GM12892 (cell line): ENCODE data around the gene IL5.

ENCODE experiments used
- POLR2A ChIP-seq: IDR thresholded peaks from 2 replicates; pipeline ENCODE4 v1.6.1; 2011; ENCODE audit warnings: low read depth, low read length, control low read depth
- POLR2AphosphoS5 ChIP-seq: IDR thresholded peaks from 2 replicates; pipeline ENCODE4 v1.6.1; 2011; ENCODE audit warnings: low read depth, low read length, control low read depth
- TAF1 ChIP-seq: IDR thresholded peaks from 2 replicates; pipeline ENCODE4 v1.6.1; 2011; ENCODE audit warnings: low read depth, mild to moderate bottlenecking, control low read depth, low read length, borderline replicate concordance

DNA sequence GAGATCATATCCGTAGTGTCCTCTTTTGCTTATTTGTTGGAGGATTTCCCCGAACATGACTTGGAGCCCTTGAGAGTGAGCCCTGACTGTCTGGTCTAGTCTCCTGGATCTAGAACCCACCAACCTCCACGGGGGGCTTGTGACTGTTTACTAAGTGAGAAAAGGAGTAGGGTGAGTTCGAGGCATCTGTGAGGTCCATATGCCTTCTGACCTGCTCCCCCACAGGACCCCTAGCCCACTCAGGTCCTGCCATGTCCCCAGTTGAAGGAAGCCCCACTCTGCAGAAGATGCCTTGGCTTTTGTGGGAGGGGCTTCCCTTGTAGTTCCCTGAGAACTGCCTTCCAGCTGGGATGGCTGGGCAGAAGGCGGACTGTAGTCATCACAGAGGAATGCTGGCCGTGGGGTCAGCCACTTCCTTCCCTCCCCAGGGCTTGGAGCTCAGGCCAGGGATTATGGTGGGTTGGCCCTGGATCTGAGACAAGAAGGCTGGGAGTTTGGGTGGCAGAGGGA, 45.8 kb downstream of the IL5 start:
- no peak for TF ChIP-seq POLR2AphosphoS5
- TF ChIP-seq POLR2A, result no peak
- no peak for TF ChIP-seq TAF1
